SKM-1 treated with dmso at 0.1 percent for 144 hours (cell line): ENCODE measurements around the gene PRKAB2.
"Not testable (repeated sequence)": the region's sequence is repeated elsewhere in the genome, so short reads cannot be mapped to it uniquely, and the experiment has no call there.

Source experiments
- DNase-seq: peaks from one replicate; lab custom pipeline; 2025; ENCODE audit not compliant: unreplicated experiment; lab: John Stamatoyannopoulos, UW

PRKAB2 gene

GRCh38 chr1:147111381-147112130 is 60.7 kb downstream of the PRKAB2 start:
- DNase-seq = no peak

- no peak for DNase-seq
Measured at GRCh38 chr1:147110872-147111271, 61.4 kb downstream of the PRKAB2 start.

- DNase-seq = no peak
Measured at GRCh38 chr1:147110434-147110833, 61.8 kb downstream of the PRKAB2 start.

GRCh38 chr1:147109762-147110161 is 62.5 kb downstream of the PRKAB2 start:
- no peak for DNase-seq

- DNase-seq = no peak
Measured at GRCh38 chr1:147109041-147109440, 63.2 kb downstream of the PRKAB2 start.

GRCh38 chr1:147106407-147106881 is 65.8 kb downstream of the PRKAB2 start:
- DNase-seq = not testable (repeated sequence)

- DNase-seq = no peak
Measured at GRCh38 chr1:147105909-147106308, 66.4 kb downstream of the PRKAB2 start.
